H9 (cell line): ENCODE measurements around the gene BLOC1S6. TPM values are rescaled to one million over a fixed set of nuclear protein-coding genes. Genes with fewer than 3 reads are reported as not detected.

Experiments used
- DNase-seq: peaks from one replicate; pipeline ENCODE4 v3.0.0-alpha.2; 2017
- H2AFZ ChIP-seq: one replicate; pipeline ENCODE4 v1.6.1; 2013; ENCODE audit warnings: mild to moderate bottlenecking, low read length, control low read depth, moderate library complexity
- H2AK5ac ChIP-seq: 2 replicates; pipeline ENCODE4 v1.6.1; 2013; ENCODE audit warnings: low read length, control low read depth, mixed read lengths; ENCODE audit not compliant: insufficient read length
- H2BK120ac ChIP-seq: one replicate; pipeline ENCODE4 v1.6.1; 2013; ENCODE audit warnings: low read depth, mild to moderate bottlenecking, low read length, control low read depth, inconsistent platforms; ENCODE audit not compliant: poor library complexity, severe bottlenecking
- H2BK12ac ChIP-seq: 2 replicates; pipeline ENCODE4 v1.6.1; 2013; ENCODE audit warnings: low read length, control low read depth, mixed read lengths, low read depth; ENCODE audit not compliant: insufficient read length
- H2BK15ac ChIP-seq: 2 replicates; pipeline ENCODE4 v1.6.1; 2013; ENCODE audit warnings: low read depth, low read length, control low read depth
- H2BK20ac ChIP-seq: one replicate; pipeline ENCODE4 v1.6.1; 2013; ENCODE audit warnings: low read depth, mild to moderate bottlenecking, low read length, control low read depth, inconsistent platforms; ENCODE audit not compliant: poor library complexity, severe bottlenecking
- H2BK5ac ChIP-seq: 2 replicates; pipeline ENCODE4 v1.6.1; 2013; ENCODE audit warnings: low read length, control low read depth, mixed read lengths; ENCODE audit not compliant: insufficient read length
- H3K14ac ChIP-seq: 2 replicates; pipeline ENCODE4 v1.6.1; 2013; ENCODE audit warnings: low read length, control low read depth; ENCODE audit not compliant: insufficient read depth
- H3K18ac ChIP-seq: 2 replicates; pipeline ENCODE4 v1.6.1; 2013; ENCODE audit warnings: low read depth, mild to moderate bottlenecking, mixed read lengths, low read length, control low read depth; ENCODE audit not compliant: insufficient read length
- H3K23ac ChIP-seq: 2 replicates; pipeline ENCODE4 v1.6.1; 2013; ENCODE audit warnings: low read length, control low read depth, mixed read lengths, low read depth; ENCODE audit not compliant: insufficient read length
- H3K23me2 ChIP-seq: 2 replicates; pipeline ENCODE4 v1.6.1; 2013; ENCODE audit warnings: low read depth, mild to moderate bottlenecking, mixed read lengths, low read length, control low read depth; ENCODE audit not compliant: insufficient read length, poor library complexity, severe bottlenecking
- H3K27ac ChIP-seq: 2 replicates; pipeline ENCODE4 v1.5.1; 2013; ENCODE audit warnings: low read length, control low read depth, mixed read lengths, low read depth; ENCODE audit not compliant: insufficient read length
- H3K27me3 ChIP-seq: 2 replicates; pipeline ENCODE4 v1.6.1; 2013; ENCODE audit warnings: low read length, control low read depth, inconsistent platforms; ENCODE audit not compliant: insufficient read depth
- H3K4ac ChIP-seq: 2 replicates; pipeline ENCODE4 v1.6.1; 2013; ENCODE audit warnings: low read depth, mild to moderate bottlenecking, control low read depth, inconsistent platforms, low read length, moderate library complexity
- H3K4me1 ChIP-seq: 2 replicates; pipeline ENCODE4 v1.6.1; 2013; ENCODE audit warnings: low read length, control low read depth, inconsistent platforms; ENCODE audit not compliant: insufficient read depth
- H3K4me2 ChIP-seq: 2 replicates; pipeline ENCODE4 v1.6.1; 2013; ENCODE audit warnings: low read length, control low read depth, mixed read lengths; ENCODE audit not compliant: insufficient read length, insufficient read depth
- H3K56ac ChIP-seq: 2 replicates; pipeline ENCODE4 v1.6.1; 2013; ENCODE audit warnings: low read depth, mild to moderate bottlenecking, mixed read lengths, low read length, control low read depth; ENCODE audit not compliant: insufficient read length
- H3K79me1 ChIP-seq: 2 replicates; pipeline ENCODE4 v1.6.1; 2013; ENCODE audit warnings: low read depth, mild to moderate bottlenecking, moderate library complexity, low read length, control low read depth, inconsistent platforms; ENCODE audit not compliant: insufficient read depth, poor library complexity, severe bottlenecking
- H3K79me2 ChIP-seq: 2 replicates; pipeline ENCODE4 v1.6.1; 2013; ENCODE audit warnings: low read length, control low read depth, inconsistent platforms; ENCODE audit not compliant: insufficient read depth
- H3K9ac ChIP-seq: 2 replicates; pipeline ENCODE4 v1.6.1; 2013; ENCODE audit warnings: low read length, control low read depth, mixed read lengths; ENCODE audit not compliant: insufficient read length; ENCODE audit errors: extremely low read depth
- H3K9me3 ChIP-seq: one replicate; pipeline ENCODE4 v1.6.1; 2013; ENCODE audit warnings: low read depth, low read length, inconsistent platforms; ENCODE audit not compliant: control insufficient read depth
- H3T11ph ChIP-seq: one replicate; pipeline ENCODE4 v1.6.1; 2013; ENCODE audit warnings: mild to moderate bottlenecking, low read length, control low read depth, inconsistent platforms
- H4K20me1 ChIP-seq: one replicate; pipeline ENCODE4 v1.6.1; 2013; ENCODE audit not compliant: control insufficient read depth, insufficient read length, insufficient read depth
- H4K5ac ChIP-seq: 2 replicates; pipeline ENCODE4 v1.6.1; 2013; ENCODE audit warnings: low read depth, mild to moderate bottlenecking, mixed read lengths, low read length, control low read depth; ENCODE audit not compliant: insufficient read length
- H4K8ac ChIP-seq: replicated peaks from 2 replicates; pipeline ENCODE4 v1.6.1; 2013; ENCODE audit warnings: low read length, control low read depth, mixed read lengths, low read depth; ENCODE audit not compliant: insufficient read length
- H4K91ac ChIP-seq: 2 replicates; pipeline ENCODE4 v1.6.1; 2013; ENCODE audit warnings: low read depth, mild to moderate bottlenecking, moderate library complexity, mixed read lengths, low read length, control low read depth; ENCODE audit not compliant: insufficient read length
- H3K27ac Mint-ChIP-seq, 3 experiments: 2 replicates in 2 of 3; 3 replicates in 1 of 3; pipeline ENCODE4 v1.8.0; 2020 to 2021; ENCODE audit warnings: mixed read lengths in 3 of 3, mild to moderate bottlenecking in 1 of 3, moderate library complexity in 1 of 3
- H3K27me3 Mint-ChIP-seq: 2 replicates; pipeline ENCODE4 v1.8.0; 2021; ENCODE audit warnings: low read depth, mild to moderate bottlenecking, moderate library complexity, mixed read lengths
- H3K36me3 Mint-ChIP-seq, 3 experiments: 2 replicates in 2 of 3; 3 replicates in 1 of 3; pipeline ENCODE4 v1.8.0; 2020 to 2021; ENCODE audit warnings: low read depth in 3 of 3, mixed read lengths in 3 of 3; ENCODE audit not compliant: insufficient read depth in 1 of 3
- H3K4me1 Mint-ChIP-seq, 2 experiments: 2 replicates each; pipeline ENCODE4 v1.8.0; 2020; ENCODE audit warnings: mixed read lengths in 2 of 2
- H3K4me3 Mint-ChIP-seq, 2 experiments: 2 replicates in 1 of 2; 3 replicates in 1 of 2; pipeline ENCODE4 v1.8.0; 2020 to 2021; ENCODE audit warnings: mild to moderate bottlenecking in 2 of 2, mixed read lengths in 2 of 2, moderate library complexity in 1 of 2
- H3K9me3 Mint-ChIP-seq, 2 experiments: 2 replicates in 1 of 2; 3 replicates in 1 of 2; pipeline ENCODE4 v1.8.0; 2020; ENCODE audit warnings: mild to moderate bottlenecking in 2 of 2, mixed read lengths in 2 of 2, moderate library complexity in 1 of 2
- WGBS: extraction: QIAGEN DNeasy Blood & Tissue Kit; methylation state at CpG from one replicate; pipeline ENCODE4 v1.1.7; 2013; ENCODE audit warnings: missing lambda C conversion rate, low lambda C conversion rate, mixed read lengths; ENCODE audit not compliant: insufficient read length; ENCODE audit errors: extremely low coverage; 5-methylcytosine and 5-hydroxymethylcytosine counted together
- total RNA-seq: library from RNA; stranded (reverse); gene quantifications from 2 replicates; pipeline ENCODE4 v1.2.1, GENCODE V29; 2021
- TF ChIP-seq, protein P1 (sequence below): fragments of 200-600 bp; sonication (generic); conservative IDR thresholded peaks from 3 replicates; pipeline ENCODE4 v1.8.0; 2021; ENCODE audit warnings: antibody characterized with exemption, mild to moderate bottlenecking

Gene BLOC1S6
- total RNA-seq, 1 experiment from 2014 or later: 36.9 TPM

DNA sequence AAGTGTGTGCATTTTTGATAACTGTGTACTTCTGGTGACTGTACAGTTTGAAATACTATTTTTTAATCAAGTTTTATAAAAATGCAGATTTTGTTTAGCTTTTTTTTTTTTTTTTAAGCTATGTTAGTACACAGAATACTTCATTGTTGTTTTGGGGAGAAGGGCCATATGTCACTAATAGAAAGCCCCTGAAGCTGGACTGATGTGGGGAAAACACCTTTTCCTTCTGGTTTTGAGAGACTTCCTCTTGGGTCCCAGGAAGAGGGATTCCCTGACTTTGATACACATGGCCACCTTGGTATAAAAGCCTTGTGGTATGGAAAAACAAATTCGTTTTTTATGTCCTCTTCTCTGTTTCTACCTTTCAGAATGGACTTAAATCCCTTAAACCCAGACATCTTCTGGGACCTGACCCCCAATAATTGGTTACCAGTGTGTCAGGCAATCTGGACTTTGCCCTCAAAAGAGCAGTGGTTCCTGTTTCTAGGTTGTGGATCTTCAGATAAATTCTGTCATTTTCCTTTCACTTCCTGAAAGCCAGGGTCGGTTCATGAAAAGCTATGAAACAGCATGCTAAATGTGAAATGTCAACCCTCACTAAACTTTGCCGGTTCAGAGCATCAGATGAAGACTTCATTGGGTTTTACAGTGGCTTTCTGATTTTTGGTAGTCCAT is 31.1 kb upstream of the BLOC1S6 start:
- no peak overlapping the region for H3K27ac ChIP-seq
- H3K9me3 ChIP-seq: no peaks in the 10 kb centered on the region
- no peak overlapping the region for H3T11ph ChIP-seq
- no peaks in the 10 kb centered on the region for H3K27me3 ChIP-seq
- H4K8ac ChIP-seq: no peak overlapping the region
- no peak overlapping the region for H2BK15ac ChIP-seq
- no peak overlapping the region for H3K23ac ChIP-seq
- no peak overlapping the region for H2BK20ac ChIP-seq
- no peaks in the 10 kb centered on the region for H3K36me3 Mint-ChIP-seq
- H4K20me1 ChIP-seq: no peaks in the 10 kb centered on the region
- H3K23me2 ChIP-seq: no peaks in the 10 kb centered on the region
- H3K4ac ChIP-seq: no peak overlapping the region
- no peak overlapping the region for H3K56ac ChIP-seq
- H3K4me2 ChIP-seq: no peak overlapping the region
- no peak overlapping the region for H2AFZ ChIP-seq
- no peak overlapping the region for H3K14ac ChIP-seq
- H3K9me3 Mint-ChIP-seq: no peaks in the 10 kb centered on the region
- H4K91ac ChIP-seq: no peak overlapping the region
- H2BK5ac ChIP-seq: no peak overlapping the region
- H3K4me3 Mint-ChIP-seq: no peak overlapping the region
- no peak overlapping the region for H2AK5ac ChIP-seq
- H3K79me2 ChIP-seq: no peaks in the 10 kb centered on the region
- H3K79me1 ChIP-seq: no peaks in the 10 kb centered on the region
- no peak overlapping the region for H2BK120ac ChIP-seq
- TF ChIP-seq, protein P1, sequence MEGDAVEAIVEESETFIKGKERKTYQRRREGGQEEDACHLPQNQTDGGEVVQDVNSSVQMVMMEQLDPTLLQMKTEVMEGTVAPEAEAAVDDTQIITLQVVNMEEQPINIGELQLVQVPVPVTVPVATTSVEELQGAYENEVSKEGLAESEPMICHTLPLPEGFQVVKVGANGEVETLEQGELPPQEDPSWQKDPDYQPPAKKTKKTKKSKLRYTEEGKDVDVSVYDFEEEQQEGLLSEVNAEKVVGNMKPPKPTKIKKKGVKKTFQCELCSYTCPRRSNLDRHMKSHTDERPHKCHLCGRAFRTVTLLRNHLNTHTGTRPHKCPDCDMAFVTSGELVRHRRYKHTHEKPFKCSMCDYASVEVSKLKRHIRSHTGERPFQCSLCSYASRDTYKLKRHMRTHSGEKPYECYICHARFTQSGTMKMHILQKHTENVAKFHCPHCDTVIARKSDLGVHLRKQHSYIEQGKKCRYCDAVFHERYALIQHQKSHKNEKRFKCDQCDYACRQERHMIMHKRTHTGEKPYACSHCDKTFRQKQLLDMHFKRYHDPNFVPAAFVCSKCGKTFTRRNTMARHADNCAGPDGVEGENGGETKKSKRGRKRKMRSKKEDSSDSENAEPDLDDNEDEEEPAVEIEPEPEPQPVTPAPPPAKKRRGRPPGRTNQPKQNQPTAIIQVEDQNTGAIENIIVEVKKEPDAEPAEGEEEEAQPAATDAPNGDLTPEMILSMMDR: no peak
- H3K9ac ChIP-seq: no peak overlapping the region
- no peak overlapping the region for H4K5ac ChIP-seq
- H3K27me3 Mint-ChIP-seq: peaks cover 75% of the 10 kb centered on the region
- no peaks in the 10 kb centered on the region for H3K4me1 ChIP-seq
- DNase-seq: no peak
- H3K4me1 Mint-ChIP-seq: no peaks in the 10 kb centered on the region
- WGBS: no CpG with 5 or more reads among the region's 3 CpGs
- H3K27ac Mint-ChIP-seq: no peak overlapping the region
- H2BK12ac ChIP-seq: no peak overlapping the region
- no peak overlapping the region for H3K18ac ChIP-seq
